ENCODE results near the gene C12orf57.

Gene C12orf57

GRCh38 chr12:6927379-6928021, 16.3 kb upstream of the C12orf57 start, which contains the start of gene ATN1:
ATN1 (plus strand) TSS chr12:6927959; CDS start chr12:6934002, 6,043 bp downstream.
- no peak for TF ChIP-seq CTCF (IDR thresholded peaks at IDR 0.05; ENCODE audit: borderline replicate concordance, insufficient read depth, low read depth, low read length)
- H3K4me3 ChIP-seq (ENCODE audit: low read depth, low read length), result peak within 1 kb of the TSS; percentile 85

GRCh38 chr12:6928022-6928702, 15.7 kb upstream of the C12orf57 start:
- TF ChIP-seq CTCF (IDR thresholded peaks at IDR 0.05; ENCODE audit: borderline replicate concordance, insufficient read depth, low read depth, low read length), result no peak
- H3K4me3 ChIP-seq (ENCODE audit: low read depth, low read length), result peak overlapping the region; percentile 85

- no peak for TF ChIP-seq CTCF (IDR thresholded peaks at IDR 0.05; ENCODE audit: borderline replicate concordance, insufficient read depth, low read depth, low read length)
- H3K4me3 ChIP-seq (ENCODE audit: low read depth, low read length), result peak overlapping the region; percentile 85
These were observed 15.0 kb upstream of the C12orf57 start for GRCh38 chr12:6928703-6929407.

- TF ChIP-seq CTCF (IDR thresholded peaks at IDR 0.05; ENCODE audit: borderline replicate concordance, insufficient read depth, low read depth, low read length), result no peak
- H3K4me3 ChIP-seq (ENCODE audit: low read depth, low read length), result peak overlapping the region; percentile 85
These were observed 14.1 kb upstream of the C12orf57 start for GRCh38 chr12:6929466-6930452.

GRCh38 chr12:6932766-6933165, 11.1 kb upstream of the C12orf57 start:
- no peak overlapping the region for H3K4me3 ChIP-seq (ENCODE audit: low read depth, low read length)
- no peak for TF ChIP-seq CTCF (IDR thresholded peaks at IDR 0.05; ENCODE audit: borderline replicate concordance, insufficient read depth, low read depth, low read length)

GRCh38 chr12:6934110-6934509, 9.7 kb upstream of the C12orf57 start:
- H3K4me3 ChIP-seq (ENCODE audit: low read depth, low read length), result no peak overlapping the region
- TF ChIP-seq CTCF (IDR thresholded peaks at IDR 0.05; ENCODE audit: borderline replicate concordance, insufficient read depth, low read depth, low read length), result no peak

Data from GM12875 (cell line).